Epithelial cell of proximal tubule (primary cell): ENCODE data around the gene ARPP21. TPM values are rescaled to one million over a fixed set of nuclear protein-coding genes. Genes with fewer than 3 reads are reported as not detected.
A peak's percentile ranks its signal among the peaks of the same experiment; 100 is the strongest.

Experiments used
- DNase-seq: peaks from one replicate; pipeline ENCODE4 v3.0.0-alpha.2; 2011; ENCODE audit warnings: low read depth
- H3K4me3 ChIP-seq: 2 replicates; pipeline ENCODE4 v1.5.1; 2011; ENCODE audit warnings: low read depth, mild to moderate bottlenecking, low read length
- CTCF ChIP-seq: conservative IDR thresholded peaks from 2 replicates; pipeline ENCODE4 v1.5.1; 2012; ENCODE audit warnings: low read depth, mild to moderate bottlenecking, low read length
- total RNA-seq: library from RNA; depleted of rRNA; stranded (reverse); fragments of >200 nt; gene quantifications from 2 replicates; pipeline ENCODE4 v1.2.3, GENCODE V29; 2015

ARPP21 gene
- total RNA-seq, 1 donor from 2014 or later: not detected

GRCh38 chr3:35784169-35784568, 144.8 kb downstream of the ARPP21 start:
- no peak overlapping the region for H3K4me3 ChIP-seq
- TF ChIP-seq CTCF: no peak
- no peak for DNase-seq

- DNase-seq: no peak
- no peak for TF ChIP-seq CTCF
- H3K4me3 ChIP-seq: no peak overlapping the region
Observed at GRCh38 chr3:35785234-35785888, 146.0 kb downstream of the ARPP21 start.

GRCh38 chr3:35787936-35788335, 148.6 kb downstream of the ARPP21 start:
- no peak for DNase-seq
- no peak overlapping the region for H3K4me3 ChIP-seq
- TF ChIP-seq CTCF: no peak

GRCh38 chr3:35789042-35789831, 149.9 kb downstream of the ARPP21 start:
- no peak overlapping the region for H3K4me3 ChIP-seq
- TF ChIP-seq CTCF: no peak
- DNase-seq: no peak

GRCh38 chr3:35790764-35791163, 151.4 kb downstream of the ARPP21 start:
- no peak for TF ChIP-seq CTCF
- DNase-seq: no peak

GRCh38 chr3:35793667-35794066, 154.3 kb downstream of the ARPP21 start:
- TF ChIP-seq CTCF: no peak
- no peak for DNase-seq
- H3K4me3 ChIP-seq: no peak overlapping the region

More at GRCh38 chr3:35790764-35791163, 151.4 kb downstream of the ARPP21 start:
- H3K4me3 ChIP-seq: no peak overlapping the region

- no peak for TF ChIP-seq CTCF
- peak; percentile 13 for DNase-seq
- H3K4me3 ChIP-seq: no peak overlapping the region
Observed at GRCh38 chr3:35800960-35801459, 161.7 kb downstream of the ARPP21 start.
